T-cell (primary cell): ENCODE results near the gene ACTBL2. TPM values are rescaled to one million over a fixed set of nuclear protein-coding genes. Genes with fewer than 3 reads are reported as not detected.

Source experiments
- ATAC-seq, 4 experiments: fragments of 200-7000 bp in 3 of 4; fragments of 150-1000 bp in 1 of 4; cut with Tn5 transposase; replicated peaks in 1 of 4; 1 replicate in 3 of 4; 2 replicates in 1 of 4; pipeline ENCODE4 v1.10.0; 2021; ENCODE audit warnings: moderate library complexity in 3 of 4, mild to moderate bottlenecking in 2 of 4, moderate number of reproducible peaks in 1 of 4
- CTCF ChIA-PET, 2 donors: fragments of 300-600 bp; sonication (Branson Sonifier 250); formaldehyde crosslinking; loops; one replicate each; lab custom pipeline; 2022; ENCODE audit warnings: antibody characterized with exemption in 2 of 2; lab: Charles Lee
- POLR2A ChIA-PET, 2 donors: fragments of 300-600 bp; sonication (Branson Sonifier 250); formaldehyde crosslinking; loops; one replicate each; lab custom pipeline; 2022; ENCODE audit warnings: antibody characterized with exemption in 2 of 2; lab: Charles Lee
- DNase-seq, 35 experiments: peaks; one replicate each; pipeline versions ENCODE4 v3.0.0 to v3.0.0-alpha.2; 2013 to 2023
- H3K27ac ChIP-seq: one replicate; pipeline ENCODE4 v1.5.1; 2013; ENCODE audit warnings: low read length
- H3K27me3 ChIP-seq, 2 experiments: replicated peaks in 1 of 2; 1 replicate in 1 of 2; 2 replicates in 1 of 2; pipeline versions ENCODE4 v1.6.1 to v1.7.0; 2013; ENCODE audit warnings: low read length in 1 of 2, mixed read lengths in 1 of 2; ENCODE audit not compliant: control insufficient read depth in 2 of 2, insufficient read depth in 2 of 2; ENCODE audit errors: extremely low read depth in 1 of 2
- H3K36me3 ChIP-seq, 2 donors: 1 replicate in 1 of 2; 2 replicates in 1 of 2; pipeline versions ENCODE4 v1.6.1 to v1.7.0; 2013; ENCODE audit warnings: low read length in 1 of 2; ENCODE audit not compliant: control insufficient read depth in 2 of 2, insufficient read depth in 1 of 2; ENCODE audit errors: extremely low read depth in 1 of 2
- H3K4me1 ChIP-seq, 2 experiments: 1 replicate in 1 of 2; 2 replicates in 1 of 2; pipeline versions ENCODE4 v1.6.1 to v1.7.0; 2013; ENCODE audit warnings: low read length in 2 of 2, mixed read lengths in 1 of 2; ENCODE audit not compliant: insufficient read depth in 2 of 2, control insufficient read depth in 1 of 2; ENCODE audit errors: extremely low read depth in 1 of 2
- H3K4me3 ChIP-seq, 2 donors: 1 replicate in 1 of 2; 2 replicates in 1 of 2; pipeline versions ENCODE4 v1.5.1 to v1.7.0; 2013; ENCODE audit warnings: mild to moderate bottlenecking in 2 of 2, low read length in 1 of 2, moderate library complexity in 1 of 2; ENCODE audit not compliant: control insufficient read depth in 1 of 2; ENCODE audit errors: extremely low read depth in 1 of 2
- H3K9me3 ChIP-seq: 2 replicates; pipeline ENCODE4 v1.7.0; 2013
- H3K27ac Mint-ChIP-seq, 2 donors: one replicate each; pipeline ENCODE4 v1.8.0; 2020 to 2021; ENCODE audit warnings: mild to moderate bottlenecking in 2 of 2, mixed read lengths in 2 of 2
- H3K27me3 Mint-ChIP-seq, 2 donors: one replicate each; pipeline ENCODE4 v1.8.0; 2021 to 2022; ENCODE audit warnings: mixed read lengths in 2 of 2
- H3K36me3 Mint-ChIP-seq: one replicate; pipeline ENCODE4 v1.8.0; 2021; ENCODE audit warnings: mixed read lengths
- H3K4me1 Mint-ChIP-seq, 3 donors: one replicate each; pipeline ENCODE4 v1.8.0; 2020 to 2022; ENCODE audit warnings: mixed read lengths in 3 of 3, mild to moderate bottlenecking in 1 of 3
- H3K4me3 Mint-ChIP-seq, 3 donors: one replicate each; pipeline ENCODE4 v1.8.0; 2020 to 2022; ENCODE audit warnings: mild to moderate bottlenecking in 3 of 3, mixed read lengths in 3 of 3, moderate library complexity in 3 of 3
- H3K9me3 Mint-ChIP-seq, 3 donors: one replicate each; pipeline ENCODE4 v1.8.0; 2020 to 2022; ENCODE audit warnings: mixed read lengths in 3 of 3
- WGBS: methylation state at CpG from one replicate; pipeline ENCODE4 v1.1.5; 2013; ENCODE audit warnings: missing lambda C conversion rate; ENCODE audit not compliant: insufficient coverage; 5-methylcytosine and 5-hydroxymethylcytosine counted together
- total RNA-seq, 35 experiments: library from RNA in 6 of 35; stranded (reverse) in 6 of 35; fragments of 120-200 nt in 1 of 35; gene quantifications; one replicate each; pipeline versions ENCODE4 v1.2.1 to v1.2.4 and lab custom pipeline; 2013 to 2026

Gene ACTBL2
- total RNA-seq, 5 donors from 2014 or later (not counting 1 experiment from before 2014, with no cell fraction given): not detected

DNA sequence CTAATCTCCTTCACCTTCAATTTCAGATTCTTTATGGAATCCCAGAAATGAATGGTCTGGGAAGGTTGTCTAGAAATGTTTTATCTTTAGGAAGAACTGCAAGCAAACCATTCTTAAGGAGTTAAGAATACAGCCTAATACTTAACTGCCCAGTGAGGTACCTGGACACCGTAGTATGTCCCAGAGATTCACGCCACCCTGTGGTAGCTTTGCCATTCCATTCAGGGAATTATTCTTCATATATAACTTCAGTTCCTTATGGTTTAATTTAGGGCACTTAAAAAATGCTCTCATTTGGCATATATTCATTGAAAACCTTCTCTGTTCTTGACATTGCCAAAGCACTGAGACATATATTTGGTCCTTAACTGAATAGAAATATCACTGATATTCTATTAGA is 49.7 kb downstream of the ACTBL2 start:
- peaks cover 3 to 9% of the 10 kb centered on the region in 2 donors for H3K27me3 Mint-ChIP-seq
- no peaks in the 10 kb centered on the region for H3K4me1 ChIP-seq
- H3K4me3 ChIP-seq: no peak overlapping the region
- no peak overlapping the region for H3K4me3 Mint-ChIP-seq
- no peak for ATAC-seq
- DNase-seq: no peak
- no peaks in the 10 kb centered on the region for H3K4me1 Mint-ChIP-seq
- H3K36me3 ChIP-seq: no peaks in the 10 kb centered on the region
- ChIA-PET POLR2A (no interaction called here), CTCF (interaction anchor here in 1 of 2 donors (0.5 kb wide), 1 partner anchor 1769 kb away, joined by 5 read pairs; no protein-coding TSS in a partner anchor)
- H3K9me3 ChIP-seq: no peaks in the 10 kb centered on the region
- H3K36me3 Mint-ChIP-seq: no peaks in the 10 kb centered on the region
- H3K27ac Mint-ChIP-seq: no peak overlapping the region
- no peak overlapping the region for H3K27ac ChIP-seq
- no peaks in the 10 kb centered on the region for H3K9me3 Mint-ChIP-seq
- WGBS: no CpG with 5 or more reads among the region's 2 CpGs
- H3K27me3 ChIP-seq: peaks cover 0 to 4% of the 10 kb centered on the region in 2 experiments

DNA sequence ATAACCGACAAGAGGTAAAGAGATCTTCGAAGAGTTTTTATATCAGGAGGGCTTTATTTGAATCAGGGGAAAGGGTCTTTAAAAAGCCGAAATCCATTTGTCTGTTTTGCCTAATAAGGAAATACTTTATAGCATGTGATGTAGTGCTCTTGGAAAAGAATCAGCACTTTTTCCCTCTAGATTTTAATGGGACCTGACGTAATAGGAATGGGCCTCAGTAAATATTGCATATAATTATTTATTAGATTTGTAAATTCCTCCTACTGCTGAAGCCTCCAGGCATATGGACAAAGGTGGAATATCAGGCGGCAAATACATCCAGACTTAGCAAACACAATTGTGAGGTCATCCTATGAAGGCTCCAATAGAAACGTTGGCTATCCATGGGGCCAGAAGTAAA is 50.9 kb downstream of the ACTBL2 start:
- Histone ChIP-seq H3K9me3 (no peaks in the 10 kb centered on the region), H3K4me1 (no peaks in the 10 kb centered on the region), H3K27ac (no peak overlapping the region), H3K4me3 (no peak overlapping the region), H3K36me3 (no peaks in the 10 kb centered on the region), H3K27me3 (peaks cover 0 to 8% of the 10 kb centered on the region in 2 experiments)
- no peak for ATAC-seq
- ChIA-PET CTCF (no interaction called here), POLR2A (no interaction called here)
- Mint-ChIP-seq H3K4me1 (no peaks in the 10 kb centered on the region), H3K27me3 (peaks cover 0 to 4% of the 10 kb centered on the region in 2 donors), H3K36me3 (no peaks in the 10 kb centered on the region), H3K27ac (no peak overlapping the region), H3K4me3 (no peak overlapping the region), H3K9me3 (no peaks in the 10 kb centered on the region)
- no peak for DNase-seq
- WGBS: 60% methylated on average over 1 of the region's 6 CpGs
